ENCODE results near the gene ZNF768.
"Not testable (repeated sequence)": the region's sequence is repeated elsewhere in the genome, so short reads cannot be mapped to it uniquely, and the experiment has no call there.

The ZNF768 gene

DNA sequence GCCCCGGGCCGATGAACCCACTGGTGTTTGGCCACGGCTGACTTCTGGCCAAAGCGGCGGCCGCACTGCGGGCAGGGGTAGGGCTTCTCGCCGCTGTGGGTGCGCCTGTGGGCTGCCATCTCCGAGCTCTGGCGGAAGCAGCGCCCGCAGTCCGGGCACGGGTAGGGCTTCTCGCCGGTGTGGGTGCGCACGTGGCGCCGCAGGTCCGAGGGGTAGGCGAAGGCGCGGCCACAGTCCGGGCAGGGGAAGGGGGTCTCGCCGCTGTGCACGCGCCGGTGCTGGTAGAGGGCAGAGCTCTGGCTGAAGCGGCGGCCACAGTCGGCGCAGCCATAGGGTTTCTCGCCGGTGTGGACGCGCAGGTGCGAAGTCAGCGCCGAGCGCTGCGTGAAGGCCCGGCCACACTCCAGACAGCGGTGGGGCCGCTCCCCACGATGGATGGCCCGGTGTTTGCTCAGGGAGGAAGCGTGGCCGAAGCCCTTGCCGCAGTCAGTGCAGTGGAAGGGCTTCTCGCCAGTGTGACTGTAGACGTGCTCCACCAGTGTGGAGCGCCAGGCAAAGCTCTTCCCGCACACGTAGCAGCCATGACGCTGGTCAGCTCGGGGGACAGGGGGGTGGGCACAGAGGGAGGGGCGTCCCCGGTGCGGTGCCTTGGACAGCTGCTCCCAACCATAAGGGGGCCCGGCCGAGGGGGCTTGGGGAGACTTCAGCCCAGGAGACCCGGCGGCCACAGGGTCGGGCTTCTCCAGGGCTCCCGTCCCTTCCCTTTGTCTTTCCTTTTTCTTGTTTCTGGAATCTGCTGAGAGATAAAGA, 29.2 kb upstream of the ZNF768 start:
- no peak for DNase-seq

DNA sequence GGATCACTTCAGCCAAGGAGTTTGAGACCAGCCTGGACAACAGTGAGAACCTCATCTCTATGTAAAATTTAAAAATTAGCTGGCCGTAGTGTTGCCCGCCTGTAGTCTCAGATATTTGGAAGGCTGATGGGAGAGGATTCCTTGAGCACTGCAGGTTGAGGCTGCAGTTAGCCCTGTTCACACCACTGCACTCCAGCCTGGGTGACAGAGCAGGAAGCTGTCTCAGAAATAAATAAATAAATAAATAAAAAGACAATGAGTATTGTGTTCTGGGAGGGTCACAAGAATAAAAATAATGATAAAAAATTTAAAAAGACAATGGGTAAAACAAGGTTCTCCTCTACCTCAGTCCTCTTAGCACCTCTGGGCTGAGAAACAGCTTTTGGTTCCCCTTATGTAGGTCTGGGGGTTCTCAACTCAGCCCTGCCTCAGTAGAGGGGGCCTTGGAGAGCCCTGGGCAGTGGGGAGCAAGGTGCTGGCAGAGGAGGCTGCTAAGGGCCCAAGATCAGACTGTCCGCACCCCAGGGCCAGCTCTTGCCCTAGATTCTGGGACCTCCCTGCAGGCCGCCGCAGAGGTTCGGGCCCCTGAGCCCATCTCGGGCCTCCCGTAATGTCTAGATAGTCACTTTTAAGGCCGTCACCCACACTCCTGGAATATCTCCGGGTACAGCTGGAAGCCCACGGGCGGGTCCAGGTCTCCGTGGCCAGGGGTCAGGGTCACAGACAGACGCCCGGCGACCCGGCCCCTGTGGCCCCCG, 28.4 kb upstream of the ZNF768 start:
- DNase-seq: no peak

DNA sequence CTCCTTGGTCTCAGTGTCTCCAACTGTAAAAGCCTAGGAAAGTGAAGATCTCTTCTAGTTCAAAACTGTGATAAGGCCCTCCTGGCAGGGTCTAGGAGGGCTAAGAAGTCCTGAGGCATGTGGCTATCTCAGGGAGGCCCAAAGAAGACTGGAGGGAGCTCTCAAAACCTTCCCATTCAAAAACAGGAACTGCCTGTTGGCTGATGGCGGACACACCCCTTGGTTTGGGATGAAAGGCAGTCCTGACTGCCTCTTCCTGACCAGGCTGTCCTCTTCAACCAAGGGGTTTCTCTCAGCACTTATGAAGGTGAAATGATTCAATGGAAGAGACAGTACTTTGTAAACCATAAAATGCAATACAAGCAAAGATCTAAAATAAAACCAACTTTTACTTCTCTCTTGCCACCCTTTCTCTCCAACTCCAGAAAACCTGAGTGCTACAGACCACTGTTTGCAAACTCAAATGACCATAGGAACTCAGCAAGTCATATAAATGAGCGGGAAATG, 27.1 kb upstream of the ZNF768 start:
- DNase-seq: no peak

DNA sequence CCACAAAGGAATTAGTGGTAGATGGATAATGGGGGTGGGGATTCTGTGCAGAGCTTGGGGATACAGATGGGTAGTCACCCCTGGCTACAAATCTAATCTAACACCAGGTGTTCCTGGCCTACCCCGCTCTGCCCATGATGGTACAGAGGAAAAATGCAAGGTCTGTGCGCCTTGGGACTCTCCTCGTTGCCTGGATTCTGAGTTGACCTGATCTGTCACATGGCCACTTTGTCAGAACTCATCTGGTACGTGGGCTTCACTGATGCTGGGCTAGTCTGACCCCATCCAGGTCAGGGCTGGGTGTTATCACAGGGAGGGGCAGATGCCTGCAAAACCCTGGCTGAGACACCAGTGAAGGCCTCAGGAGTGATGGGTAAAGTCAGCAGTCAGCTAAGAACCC, 26.6 kb upstream of the ZNF768 start:
- DNase-seq: no peak

DNA sequence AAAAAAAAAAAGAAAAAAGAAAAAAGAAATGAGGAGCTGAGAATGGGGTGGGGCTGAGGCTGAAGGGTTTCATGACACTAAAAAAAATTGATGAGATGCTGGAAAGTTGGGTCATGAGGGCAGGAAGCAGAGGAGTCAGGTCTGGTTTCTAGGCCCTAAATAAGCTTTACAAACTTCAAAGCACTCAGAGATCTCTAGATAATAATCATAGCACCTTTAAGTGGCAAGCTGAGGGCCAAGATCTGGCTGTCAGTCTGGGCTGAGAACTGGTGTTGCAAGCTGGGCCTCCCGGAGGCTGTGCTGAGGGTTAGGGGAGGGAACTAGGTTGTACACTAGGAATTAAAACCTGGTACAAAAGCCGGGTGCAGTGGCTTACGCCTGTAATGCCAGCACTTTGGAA, 25.4 kb upstream of the ZNF768 start:
- no peak for DNase-seq

DNA sequence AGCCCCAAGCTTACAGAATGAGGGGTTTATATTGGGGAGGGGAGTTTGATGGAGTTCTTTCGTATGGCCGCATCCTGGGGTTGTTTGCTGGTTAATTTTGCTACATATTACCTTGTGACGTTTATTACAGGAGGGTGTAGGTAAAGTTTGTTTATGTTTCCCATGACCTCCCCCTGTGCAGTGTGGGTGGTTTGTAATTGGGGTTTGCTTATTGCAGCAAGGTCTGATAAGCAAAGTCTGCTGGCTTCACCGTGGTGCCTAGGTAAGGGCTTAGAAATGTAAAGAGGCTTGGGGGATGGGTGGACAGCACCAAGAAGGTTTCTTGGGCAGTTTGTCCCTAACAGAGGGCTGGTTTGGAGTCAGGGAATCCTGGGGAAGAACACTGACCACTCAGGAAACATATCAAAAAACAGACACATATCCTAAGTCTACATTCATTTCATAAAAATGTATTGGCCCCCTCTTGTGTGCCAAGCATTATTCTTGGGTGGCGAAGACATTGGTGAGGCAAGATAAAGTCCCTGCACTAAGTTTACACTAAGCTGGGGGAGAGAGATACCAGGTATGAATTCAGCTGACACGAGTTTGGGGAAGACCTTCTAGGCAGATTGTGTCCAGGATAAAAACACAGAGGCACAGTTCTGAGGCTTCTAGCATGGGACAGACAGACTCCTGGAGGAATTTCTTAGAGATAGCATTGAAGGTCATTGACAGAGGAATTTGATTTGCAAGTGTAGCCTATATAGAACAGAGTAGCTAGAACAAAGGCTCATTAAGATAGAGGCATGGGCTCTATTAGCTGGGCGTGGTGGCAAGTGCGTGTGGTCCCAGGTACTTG, 22.3 kb upstream of the ZNF768 start:
- no peak for DNase-seq

DNA sequence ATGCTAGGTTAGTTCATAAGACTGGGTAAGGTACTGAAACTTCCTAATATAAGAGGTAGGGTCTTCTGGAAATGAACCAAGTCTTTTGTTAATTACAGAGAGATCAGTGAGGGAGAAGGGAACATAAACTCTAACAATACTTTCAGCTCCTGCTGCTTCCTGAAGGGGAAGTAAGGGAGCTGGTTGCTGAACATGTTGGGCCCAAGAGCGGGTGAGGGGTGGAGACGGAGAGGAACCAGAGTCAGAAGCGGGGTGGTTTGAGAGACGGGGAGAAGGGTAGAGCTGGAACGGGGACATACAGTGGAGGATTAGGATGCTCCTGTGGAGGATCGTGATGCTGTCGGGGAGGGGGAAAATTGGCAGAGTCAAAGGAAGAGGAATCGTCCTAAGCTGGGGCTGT, 19.7 kb upstream of the ZNF768 start:
- no peak for DNase-seq

DNA sequence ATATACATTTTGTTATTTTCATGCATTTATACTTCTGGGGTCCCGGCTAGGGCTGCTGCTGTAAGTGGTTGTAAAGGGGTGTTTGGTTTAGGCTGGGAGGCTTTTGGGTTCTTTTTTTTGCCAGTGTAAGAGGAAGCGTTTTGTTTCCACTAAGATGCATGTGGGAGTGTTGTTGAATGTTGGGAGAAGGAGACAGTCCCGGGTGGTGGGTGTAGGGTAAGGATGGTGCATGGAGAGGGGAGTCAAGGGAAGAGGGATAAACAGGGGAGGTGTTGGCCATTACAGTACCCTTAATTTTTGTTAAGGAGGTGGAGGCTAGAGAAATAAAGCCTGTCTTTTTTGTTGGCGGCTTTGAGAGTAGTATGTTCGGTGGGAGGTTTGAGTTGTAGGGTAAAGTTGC, 16.7 kb upstream of the ZNF768 start:
- no peak for DNase-seq

DNA sequence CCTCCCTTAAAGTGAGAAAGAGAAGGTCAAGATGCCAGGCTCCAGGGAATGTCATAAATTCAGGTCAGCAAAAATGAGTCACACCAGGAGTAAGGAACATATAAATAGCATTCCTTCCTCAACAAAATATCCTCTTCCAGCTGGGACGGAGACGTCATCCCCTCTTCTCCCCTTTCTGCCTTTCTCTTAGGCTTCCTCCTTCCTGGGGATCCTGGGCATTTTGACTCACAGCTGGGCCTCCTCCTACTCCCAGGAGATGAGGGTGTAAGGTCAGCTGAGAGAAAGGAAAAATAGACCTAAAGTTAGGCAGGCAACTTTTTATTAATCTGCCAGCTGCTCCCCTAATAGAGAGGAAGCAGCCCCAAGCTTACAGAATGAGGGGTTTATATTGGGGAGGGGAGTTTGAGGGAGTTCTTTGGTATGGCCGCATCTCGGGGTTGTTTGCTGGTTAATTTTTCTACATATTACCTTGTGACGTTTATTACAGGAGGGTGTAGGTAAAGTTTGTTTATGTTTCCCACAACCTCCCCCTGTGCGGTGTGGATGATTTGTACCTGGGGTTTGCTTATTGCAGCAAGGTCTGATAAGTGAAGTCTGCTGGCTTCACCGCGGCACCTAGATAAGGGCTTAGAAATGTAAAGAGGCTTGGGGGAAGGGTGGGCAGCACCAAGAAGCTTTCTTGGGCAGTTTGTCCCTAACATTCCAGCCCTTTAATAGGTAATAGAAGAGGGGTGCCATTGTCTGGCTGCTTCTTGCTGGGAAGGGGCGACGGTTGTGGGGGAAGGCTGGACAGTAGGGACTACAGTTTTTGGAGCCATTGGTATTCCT, 15.3 kb upstream of the ZNF768 start:
- no peak for DNase-seq

DNA sequence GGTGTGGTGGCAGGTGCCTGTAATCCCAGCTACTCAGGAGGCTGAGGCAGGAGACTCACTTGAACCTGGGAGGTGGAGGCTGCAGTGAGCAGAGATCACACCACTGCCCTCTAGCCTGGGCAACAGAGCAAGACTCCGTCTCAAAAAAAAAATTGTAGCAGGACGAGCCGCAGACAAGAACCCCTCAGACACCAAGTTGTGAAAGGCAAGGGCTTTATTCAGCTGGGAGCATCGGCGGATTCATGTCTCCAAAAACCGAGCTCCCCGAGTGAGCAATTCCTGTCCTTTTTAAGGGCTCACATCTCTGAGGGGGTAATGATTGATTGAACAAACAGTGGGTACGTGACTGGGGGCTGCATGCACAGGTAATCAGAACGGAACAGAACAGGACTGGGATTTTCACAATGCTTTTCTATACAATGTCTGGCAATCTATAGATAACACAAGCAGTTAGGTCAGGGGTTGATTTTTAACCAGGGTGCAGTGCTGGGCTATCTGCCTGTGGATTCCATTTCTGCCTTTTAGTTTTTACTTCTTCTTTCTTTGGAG, 14.6 kb upstream of the ZNF768 start:
- not testable (repeated sequence) for DNase-seq

DNA sequence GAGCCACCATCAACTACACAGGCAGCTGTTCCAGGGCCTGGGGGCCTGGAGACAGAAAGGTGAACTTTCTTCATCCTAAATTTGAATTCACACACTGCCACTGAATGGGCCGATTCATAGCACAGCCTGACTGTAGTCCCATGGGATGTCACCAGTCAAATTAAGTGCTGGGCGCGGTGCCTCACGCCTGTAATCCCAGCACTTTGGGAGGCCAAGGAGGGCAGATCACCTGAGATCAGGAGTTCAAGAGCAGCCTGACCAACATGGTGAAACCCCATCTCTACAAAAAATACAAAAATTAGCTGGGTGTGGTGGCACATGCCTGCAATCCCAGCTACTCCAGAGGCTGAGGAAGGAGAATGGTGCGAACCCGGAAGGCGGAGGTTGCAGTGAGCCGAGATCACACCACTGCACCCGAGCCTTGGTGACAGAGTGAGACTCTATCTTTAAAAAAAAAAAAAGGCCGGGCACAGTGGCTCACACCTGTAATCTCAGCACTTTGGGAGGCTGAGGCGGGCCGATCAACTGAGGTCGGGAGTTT, 13.7 kb upstream of the ZNF768 start:
- DNase-seq: not testable (repeated sequence)

DNA sequence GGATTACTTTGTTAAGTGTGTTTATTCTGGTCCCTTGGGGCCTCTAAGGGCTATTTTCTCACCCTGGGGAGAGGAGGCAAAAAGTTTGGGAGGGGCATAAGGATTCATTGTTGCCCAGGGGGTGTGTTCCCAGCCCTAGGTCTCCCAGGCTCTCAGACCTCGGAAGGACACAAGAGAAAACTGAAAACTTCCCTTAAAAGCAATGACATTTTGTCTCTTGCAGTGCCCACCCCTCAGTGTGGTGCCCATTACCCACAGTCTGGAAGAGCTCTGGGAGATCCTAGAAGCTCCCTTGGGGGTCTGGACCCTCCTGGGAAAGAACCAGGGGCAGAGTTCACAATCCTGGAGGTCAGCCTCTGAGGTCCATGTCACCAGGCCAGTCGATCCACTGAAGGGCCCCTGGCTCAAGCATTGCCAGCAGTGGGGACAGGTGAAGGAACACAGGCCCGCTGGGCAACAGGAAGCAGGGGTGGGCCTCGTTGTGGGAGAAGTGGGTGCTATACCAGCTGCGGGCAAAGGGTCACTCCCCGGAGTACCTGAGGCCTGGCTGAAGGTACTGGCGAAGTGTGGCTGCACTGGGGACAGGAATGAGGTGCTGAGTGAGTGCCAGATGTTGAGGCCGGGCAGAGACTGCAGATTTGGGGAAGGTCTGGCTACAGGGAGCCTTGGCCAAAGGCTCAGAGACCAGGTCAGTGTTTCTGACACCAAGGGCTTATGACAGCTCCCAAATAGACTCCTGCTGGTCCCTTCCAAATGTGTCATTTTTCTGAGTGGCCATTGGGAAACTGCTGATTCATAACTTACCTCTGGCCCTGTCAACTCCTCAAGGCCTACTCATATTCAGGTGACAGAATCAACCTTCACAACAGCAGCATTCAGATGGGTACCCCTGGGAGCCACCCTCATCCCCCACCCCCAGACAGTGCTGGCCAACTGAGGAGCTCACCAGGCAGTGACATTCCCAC, 12.9 kb upstream of the ZNF768 start:
- no peak for DNase-seq

DNA sequence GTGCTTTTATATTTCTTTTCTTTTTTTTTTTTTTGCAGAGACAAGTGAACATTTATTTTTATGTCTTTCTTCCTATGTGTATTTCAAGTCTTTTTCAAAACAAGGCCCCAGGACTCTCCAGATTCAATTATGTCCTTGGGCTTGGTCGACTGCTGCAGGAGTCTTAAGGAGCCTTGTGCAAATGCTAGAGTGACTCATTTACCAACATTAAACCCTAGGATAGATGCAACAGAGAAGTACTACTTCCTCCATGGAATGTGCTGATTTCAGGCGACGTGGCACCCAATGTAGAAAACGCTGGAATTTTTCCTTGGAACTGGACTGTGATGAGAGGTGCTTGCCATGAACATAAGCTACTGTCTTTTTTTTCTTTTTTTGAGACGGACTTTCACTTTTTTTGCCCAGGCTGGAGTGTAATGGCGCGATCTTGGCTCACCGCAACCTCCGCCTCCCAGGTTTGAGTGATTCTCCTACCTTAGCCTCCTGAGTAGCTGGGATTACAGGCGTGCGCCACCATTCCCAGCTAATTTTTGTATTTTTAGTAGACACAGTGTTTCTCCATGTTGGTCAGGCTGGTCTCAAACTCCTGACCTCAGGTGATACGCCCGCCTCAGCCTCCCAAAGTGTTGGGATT, 10.1 kb upstream of the ZNF768 start:
- DNase-seq: not testable (repeated sequence)

DNA sequence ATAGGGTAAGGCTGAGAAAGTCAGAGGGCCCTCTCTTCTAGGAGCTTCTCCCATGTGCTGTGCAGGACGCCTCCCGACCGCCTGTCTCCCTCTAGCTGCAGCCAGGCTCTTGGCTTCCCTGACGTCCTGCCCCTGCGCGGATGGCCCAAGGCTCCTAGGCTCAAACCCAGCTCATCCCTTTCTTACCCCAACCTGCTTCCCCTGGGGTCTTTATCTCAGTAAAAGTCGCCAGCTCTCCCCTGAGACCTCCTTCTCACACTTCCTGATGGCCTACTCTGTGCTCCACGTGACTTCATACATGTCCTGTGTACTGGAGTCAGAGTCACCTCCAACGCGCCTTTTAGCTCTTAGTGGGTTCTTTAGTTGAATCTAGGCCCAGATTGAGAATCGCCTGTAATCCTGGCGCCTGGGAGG, 9.4 kb upstream of the ZNF768 start:
- DNase-seq: peak; percentile 85

DNA sequence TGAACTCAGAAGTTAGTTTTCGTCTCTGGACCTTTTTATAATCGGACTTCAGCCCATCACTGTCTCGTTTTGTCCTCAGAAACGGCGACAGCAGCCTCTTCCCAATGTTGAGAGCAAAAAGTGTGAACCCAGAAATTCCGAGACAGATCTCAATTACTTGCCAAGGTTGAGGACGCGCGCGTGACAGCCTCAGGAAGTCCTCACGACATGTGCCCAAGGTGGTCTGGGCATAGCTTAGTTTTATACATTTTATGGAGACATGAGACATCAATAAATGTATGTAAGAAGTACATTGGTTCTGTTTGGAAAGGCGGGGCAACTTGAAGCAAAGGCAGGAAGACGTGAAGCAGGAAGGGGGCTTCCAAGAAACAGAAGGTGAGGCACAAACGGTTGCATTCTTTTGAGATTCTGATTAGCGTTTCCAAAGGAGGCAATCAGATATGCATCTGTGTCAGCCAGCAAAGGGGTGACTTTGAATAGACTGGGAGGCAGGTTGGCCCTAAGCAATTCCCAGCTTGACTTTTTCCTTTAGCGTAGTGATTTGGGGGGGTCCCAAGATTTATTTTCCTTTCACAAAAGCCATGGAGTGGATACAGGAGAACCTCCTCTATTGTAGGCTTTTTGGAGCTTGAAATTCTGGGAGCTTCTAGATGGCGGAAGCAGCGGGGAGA, 8.9 kb upstream of the ZNF768 start:
- DNase-seq: peak; percentile 78

DNA sequence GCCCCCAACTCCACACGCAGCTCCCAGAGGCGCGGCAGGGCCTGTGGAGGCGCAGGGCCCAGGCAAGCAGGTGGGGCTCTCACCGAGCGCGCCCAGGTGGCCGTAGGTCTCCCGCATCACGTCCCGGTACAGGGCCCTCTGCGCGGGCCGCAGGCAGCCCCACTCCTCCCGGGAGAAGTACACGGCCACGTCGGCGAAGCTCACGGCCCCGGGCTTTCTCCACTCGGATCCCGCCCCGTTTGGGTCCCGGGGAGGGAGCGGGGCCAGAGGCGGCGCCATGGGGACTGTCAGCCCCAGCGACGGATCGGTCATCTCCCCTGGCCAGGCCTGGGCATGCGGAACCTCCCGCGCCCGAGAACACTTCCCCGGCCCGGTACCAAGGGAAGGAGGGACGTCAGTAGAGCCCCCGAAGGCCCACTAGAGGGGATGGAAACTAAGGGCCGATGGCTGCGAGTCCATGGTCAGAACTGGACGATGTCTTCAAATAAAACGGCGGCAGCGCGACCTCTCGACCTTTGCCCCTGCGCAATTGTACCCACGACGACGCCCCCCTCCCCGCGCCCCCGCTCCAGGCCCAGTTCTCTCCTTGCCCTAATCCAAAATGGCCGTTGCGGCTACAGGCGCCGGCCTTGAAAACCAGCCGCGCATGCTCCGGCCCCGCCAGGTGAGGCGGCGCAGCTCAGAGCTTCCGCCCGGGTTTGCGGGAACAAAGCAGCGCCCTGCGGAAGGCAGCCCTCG, 8.2 kb upstream of the ZNF768 start, which contains the start of gene ZNF747:
ZNF747 (minus strand) TSS at position 491 of the 738 bp plus-strand sequence; CDS start at position 312, 179 bp downstream.
- peak; percentile 97 for DNase-seq

DNA sequence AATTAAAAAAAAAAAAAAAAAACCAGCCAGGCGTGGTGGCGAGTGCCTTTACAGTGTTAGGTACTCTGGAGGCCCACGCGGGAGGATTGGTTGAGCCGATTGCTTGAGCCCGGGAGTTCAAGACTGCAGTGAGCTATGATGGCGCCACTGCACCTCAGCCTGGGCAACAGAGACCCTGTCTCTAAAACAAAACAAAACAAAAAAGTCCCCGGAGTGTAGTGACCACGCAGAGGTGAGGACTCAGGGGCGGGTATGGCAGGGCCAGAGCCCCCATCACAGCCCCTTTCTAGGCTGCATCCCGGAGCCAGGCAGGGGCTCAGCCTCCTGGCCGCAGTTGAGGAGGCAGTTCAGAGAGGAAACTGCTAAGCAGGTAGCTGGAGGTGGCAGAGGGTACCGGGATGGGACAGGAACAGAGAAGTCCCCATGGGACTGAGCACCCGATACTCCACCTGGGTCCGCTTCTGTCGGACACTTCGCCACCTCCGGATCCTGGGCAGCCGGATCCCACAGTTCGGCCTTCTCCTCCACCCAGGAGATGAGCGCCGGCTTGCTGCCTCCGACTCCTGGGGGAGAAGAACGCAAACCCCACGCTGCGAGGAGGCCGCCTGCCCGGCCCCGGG, 7.5 kb upstream of the ZNF768 start:
- DNase-seq: peak; percentile 33

DNA sequence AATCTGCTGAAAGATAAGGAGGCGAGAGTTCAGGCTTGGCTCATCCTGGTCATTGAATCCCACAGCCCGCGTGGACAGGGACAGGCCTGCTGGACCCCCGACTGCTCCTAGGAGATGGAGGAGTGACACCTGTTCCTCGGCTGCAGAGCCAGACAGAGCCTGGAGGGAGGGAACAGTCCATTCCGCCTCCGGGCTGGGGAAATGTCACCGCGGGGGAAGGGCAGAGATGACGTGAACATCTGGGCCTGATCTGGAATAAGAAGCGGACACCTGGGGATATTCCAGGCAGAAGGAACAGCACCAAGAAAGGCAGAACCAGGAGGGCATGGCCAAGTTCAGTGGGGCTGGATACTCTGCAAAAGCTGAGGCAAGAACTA, 6.8 kb upstream of the ZNF768 start:
- DNase-seq: peak; percentile 24
